Cardiac muscle cell (in vitro differentiated cells and primary cell): ENCODE data around the gene GLE1. TPM values are rescaled to one million over a fixed set of nuclear protein-coding genes. Genes with fewer than 3 reads are reported as not detected.

ENCODE experiments used
- DNase-seq, 2 donors: peaks; one replicate each; pipeline versions ENCODE4 v3.0.0 to v3.0.0-alpha.2; 2010 to 2017; ENCODE audit warnings: low read depth in 1 of 2, low spot score in 1 of 2
- H3K27ac ChIP-seq: fragments of 200-600 bp; sonication (generic); 2 replicates; pipeline ENCODE4 v1.5.1; 2016
- H3K27me3 ChIP-seq: fragments of 200-600 bp; sonication (generic); 2 replicates; pipeline ENCODE4 v1.6.0; 2016; ENCODE audit warnings: control low read depth
- H3K36me3 ChIP-seq: fragments of 200-600 bp; sonication (generic); 2 replicates; pipeline ENCODE4 v1.5.1; 2016; ENCODE audit warnings: control low read depth
- H3K4me1 ChIP-seq: fragments of 200-600 bp; sonication (generic); 2 replicates; pipeline ENCODE4 v1.8.1; 2017; ENCODE audit warnings: low read depth, mild to moderate bottlenecking, mixed run types
- H3K4me3 ChIP-seq: fragments of 200-600 bp; sonication (generic); 2 replicates; pipeline ENCODE4 v1.5.1; 2016; ENCODE audit warnings: mild to moderate bottlenecking
- H3K9me3 ChIP-seq: fragments of 200-600 bp; sonication (generic); 2 replicates; pipeline ENCODE4 v1.5.1; 2017; ENCODE audit warnings: low read depth, mild to moderate bottlenecking, control low read depth
- CTCF ChIP-seq: IDR thresholded peaks from 2 replicates; pipeline ENCODE4 v1.5.1; 2012; ENCODE audit warnings: low read depth, mild to moderate bottlenecking, low read length
- polyA plus RNA-seq: library from polyadenylated mRNA; unstranded; fragments of >200 nt; fragmentation: Nextera tagmentation; extraction: Ambion mirVana; gene quantifications from 2 replicates; pipeline ENCODE4 v1.2.1, GENCODE V29; 2016
- total RNA-seq: library from RNA; depleted of rRNA; stranded (reverse); fragments of >200 nt; gene quantifications from 2 replicates; pipeline ENCODE4 v1.2.3, GENCODE V29; 2016

Gene GLE1
- total and polyA plus RNA-seq, 2 experiments from 2014 or later: 16.3 to 22.4 TPM

GRCh38 chr9:128588581-128589233 is 84.2 kb downstream of the GLE1 start:
- no peak for TF ChIP-seq CTCF
- H3K27ac ChIP-seq: no peak overlapping the region
- no peak overlapping the region for H3K4me3 ChIP-seq
- H3K9me3 ChIP-seq: no peaks in the 10 kb centered on the region
- peaks cover 76% of the 10 kb centered on the region for H3K36me3 ChIP-seq
- no peak for DNase-seq
- H3K4me1 ChIP-seq: no peaks in the 10 kb centered on the region
- no peaks in the 10 kb centered on the region for H3K27me3 ChIP-seq

Other genes starting within 250 kb of the GLE1 start
- 95.3 and 96.4 TPM in 2 replicates for gene GOLGA2, start 228.7 kb upstream of the GLE1 start, total RNA-seq
- gene GOLGA2, start 228.7 kb upstream of the GLE1 start, polyA plus RNA-seq: 32.0 and 35.3 TPM in 2 replicates
- 37.7 and 61.0 TPM in 2 replicates for gene SWI5, start 228.4 kb upstream of the GLE1 start, total RNA-seq
- gene SWI5, start 228.4 kb upstream of the GLE1 start, polyA plus RNA-seq: 58.2 and 82.6 TPM in 2 replicates
- 15.5 and 18.6 TPM in 2 replicates for gene TRUB2, start 182.3 kb upstream of the GLE1 start, total RNA-seq
- gene TRUB2, start 182.3 kb upstream of the GLE1 start, polyA plus RNA-seq: 54.2 and 63.5 TPM in 2 replicates
- gene COQ4, start 181.9 kb upstream of the GLE1 start, total RNA-seq: 87.1 and 93.3 TPM in 2 replicates
- 75.1 and 81.1 TPM in 2 replicates for gene COQ4, start 181.9 kb upstream of the GLE1 start, polyA plus RNA-seq
- gene SLC27A4, start 164.2 kb upstream of the GLE1 start, total RNA-seq: 16.9 and 30.2 TPM in 2 replicates
- gene SLC27A4, start 164.2 kb upstream of the GLE1 start, polyA plus RNA-seq: 17.8 TPM in 2 replicates
- gene URM1, start 133.3 kb upstream of the GLE1 start, total RNA-seq: 48.0 and 51.8 TPM in 2 replicates
- 39.7 and 71.0 TPM in 2 replicates for gene URM1, start 133.3 kb upstream of the GLE1 start, polyA plus RNA-seq
- 34.6 and 53.8 TPM in 2 replicates for gene CERCAM, start 83.9 kb upstream of the GLE1 start, total RNA-seq
- 38.6 and 58.1 TPM in 2 replicates for gene CERCAM, start 83.9 kb upstream of the GLE1 start, polyA plus RNA-seq
- 31.5 and 66.9 TPM in 2 replicates for gene ODF2, start 48.7 kb upstream of the GLE1 start, total RNA-seq
- gene ODF2, start 48.7 kb upstream of the GLE1 start, polyA plus RNA-seq: 31.3 and 47.2 TPM in 2 replicates
- gene SPTAN1, start 47.9 kb downstream of the GLE1 start, total RNA-seq: 207 and 227 TPM in 2 replicates
- 118 TPM in 2 replicates for gene SPTAN1, start 47.9 kb downstream of the GLE1 start, polyA plus RNA-seq
- 77.2 and 94.9 TPM in 2 replicates for gene DYNC2I2, start 152.1 kb downstream of the GLE1 start, total RNA-seq
- 81.7 and 119 TPM in 2 replicates for gene DYNC2I2, start 152.1 kb downstream of the GLE1 start, polyA plus RNA-seq
- 335 and 481 TPM in 2 replicates for gene SET, start 184.5 kb downstream of the GLE1 start, total RNA-seq
- 227 and 262 TPM in 2 replicates for gene SET, start 184.5 kb downstream of the GLE1 start, polyA plus RNA-seq
- gene PKN3, start 197.8 kb downstream of the GLE1 start, total RNA-seq: 13.8 and 17.9 TPM in 2 replicates
- gene PKN3, start 197.8 kb downstream of the GLE1 start, polyA plus RNA-seq: 13.4 and 13.5 TPM in 2 replicates
- gene ZDHHC12, start 219.4 kb downstream of the GLE1 start, total RNA-seq: 58.7 and 87.1 TPM in 2 replicates
- 47.4 and 68.3 TPM in 2 replicates for gene ZDHHC12, start 219.4 kb downstream of the GLE1 start, polyA plus RNA-seq